NCI-H226 (cell line): Measurements from ENCODE around the gene ATRNL1.
"Not testable (repeated sequence)": the region's sequence is repeated elsewhere in the genome, so short reads cannot be mapped to it uniquely, and the experiment has no call there.

ENCODE experiments used
- DNase-seq: peaks from one replicate; pipeline ENCODE4 v3.0.0-alpha.2; 2015

Gene ATRNL1

DNA sequence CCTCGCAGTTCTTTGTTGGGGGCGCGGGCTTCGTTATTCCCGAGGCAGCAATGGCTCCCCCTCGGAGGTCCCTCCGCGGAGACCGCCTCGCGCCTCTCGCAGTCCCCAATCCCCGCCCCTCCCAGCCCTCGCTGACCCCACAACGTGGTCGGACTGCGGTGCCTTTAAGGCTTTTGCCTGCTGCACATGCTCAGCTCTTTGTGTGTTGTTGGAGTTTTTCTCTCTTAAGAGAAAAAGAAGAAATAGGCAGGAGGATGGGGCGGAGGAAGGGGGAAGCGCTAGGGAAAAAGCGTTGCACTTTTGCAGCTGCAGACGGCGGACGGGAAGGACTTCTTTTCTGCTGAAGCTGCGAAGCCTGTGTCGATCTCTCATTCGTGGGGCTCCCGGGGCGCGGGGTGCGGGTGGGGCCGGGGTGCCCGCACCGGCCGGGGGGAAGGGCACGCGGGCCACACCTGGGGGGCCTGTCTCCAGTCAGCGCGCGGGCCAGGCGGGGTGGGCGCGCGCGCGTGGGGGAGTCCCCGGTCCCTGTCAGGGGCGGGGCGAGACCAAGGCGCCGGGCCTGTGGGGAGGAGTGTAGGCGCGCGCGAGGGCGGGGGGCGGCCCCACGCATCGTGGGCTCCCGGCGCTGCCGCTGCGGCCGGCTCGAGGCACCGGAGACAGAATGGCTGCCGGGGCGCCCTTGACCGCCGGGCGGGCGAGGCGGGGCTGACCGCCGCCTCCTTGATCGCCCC lies 445 bp upstream of the ATRNL1 start:
- no peak for DNase-seq

DNA sequence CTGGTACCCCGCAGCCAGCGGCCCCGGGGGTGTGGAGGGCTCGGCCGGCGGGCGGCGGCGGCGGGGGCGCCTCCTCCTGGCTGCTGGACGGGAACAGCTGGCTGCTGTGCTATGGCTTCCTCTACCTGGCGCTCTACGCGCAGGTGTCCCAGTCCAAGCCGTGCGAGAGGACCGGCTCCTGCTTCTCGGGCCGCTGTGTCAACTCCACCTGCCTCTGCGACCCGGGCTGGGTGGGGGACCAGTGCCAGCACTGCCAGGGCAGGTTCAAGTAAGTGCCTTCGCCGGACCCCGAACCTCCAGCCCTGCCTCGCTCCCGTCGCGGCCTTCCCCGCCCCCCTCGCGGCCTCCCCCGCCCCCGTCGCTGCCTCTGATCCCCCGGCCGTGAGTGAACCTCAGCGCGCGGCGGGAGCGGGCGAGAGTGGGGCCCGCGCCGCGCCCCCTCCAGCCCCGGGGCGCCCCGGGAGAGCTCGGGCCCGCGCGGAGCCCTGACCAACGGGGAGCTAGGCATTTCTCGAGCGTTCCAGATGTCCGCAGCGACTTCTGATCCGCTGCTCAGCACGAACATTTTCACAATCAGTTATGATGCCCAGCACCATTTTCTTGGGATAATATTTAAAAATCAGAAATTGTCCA lies 727 bp downstream of the ATRNL1 start:
- no peak for DNase-seq

DNA sequence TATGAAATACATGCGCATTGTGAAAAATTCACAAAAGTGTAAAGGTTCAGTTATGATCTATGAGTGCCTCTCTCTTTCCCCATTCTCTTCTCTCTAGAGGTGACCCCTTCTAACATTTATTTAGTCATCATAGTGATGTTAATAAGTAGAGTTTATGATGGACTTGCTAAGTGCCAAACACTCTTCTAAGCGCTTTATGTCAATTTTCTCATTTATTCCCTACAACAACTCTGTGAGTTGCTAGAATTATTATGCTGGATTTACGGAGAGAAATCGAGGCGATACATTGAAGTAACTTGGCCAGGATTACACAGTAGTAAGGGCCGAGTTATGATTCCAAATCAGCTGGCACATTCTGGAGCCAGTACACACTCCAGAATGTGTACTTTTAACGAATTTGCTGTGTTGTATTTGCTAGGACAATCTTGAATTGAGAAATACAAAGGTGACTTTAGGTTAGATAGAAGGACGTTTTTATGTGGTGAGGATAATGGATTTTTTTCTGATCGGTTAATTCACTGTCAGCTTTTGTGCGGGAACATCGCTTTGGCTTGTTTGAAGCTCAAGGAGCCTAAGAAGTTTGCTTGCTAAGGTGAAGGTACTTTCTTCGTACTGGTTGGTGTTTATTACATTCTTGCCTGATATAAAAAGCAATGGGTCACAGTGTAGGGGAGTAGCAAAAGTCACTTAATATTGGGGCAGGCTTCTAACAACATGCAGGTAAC lies 1.4 kb downstream of the ATRNL1 start:
- DNase-seq: no peak

DNA sequence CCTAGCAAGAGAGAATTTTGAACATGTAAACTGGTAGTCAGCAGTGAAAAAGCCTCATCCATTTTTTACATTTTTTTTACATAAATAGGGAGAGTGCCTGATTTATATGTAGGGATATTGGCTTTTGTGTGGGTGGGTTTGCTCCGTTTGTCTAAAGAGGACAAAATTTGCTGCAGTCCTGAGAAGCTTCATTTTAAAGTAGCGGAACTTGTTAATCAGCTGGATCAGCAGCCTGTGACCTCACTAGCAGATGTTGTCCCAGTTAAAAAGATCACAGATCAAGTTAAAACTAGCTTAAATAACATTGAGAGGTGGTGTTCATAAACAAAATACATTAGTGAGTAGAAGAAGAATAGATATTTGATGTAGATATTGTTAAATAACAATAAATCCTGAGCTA lies 2.6 kb downstream of the ATRNL1 start:
- DNase-seq: no peak

DNA sequence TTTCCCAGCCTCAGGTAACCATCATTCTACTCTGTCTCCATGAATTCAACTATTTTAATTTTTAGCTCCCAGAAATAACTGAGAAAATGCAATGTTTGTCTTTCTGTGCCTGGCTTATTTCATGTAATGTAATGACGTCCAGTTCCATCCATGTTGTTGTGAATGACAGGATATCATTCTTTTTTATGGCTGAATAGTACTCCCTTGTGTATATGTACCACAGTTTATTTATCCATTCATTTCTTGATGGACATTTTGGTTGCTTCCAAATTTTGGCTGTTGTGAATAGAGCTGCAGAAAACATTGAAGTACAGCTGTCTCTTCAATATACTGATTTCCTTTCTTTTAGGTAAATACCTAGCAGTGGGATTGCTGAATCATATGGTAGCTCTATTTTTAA lies 10.5 kb downstream of the ATRNL1 start:
- DNase-seq: no peak

DNA sequence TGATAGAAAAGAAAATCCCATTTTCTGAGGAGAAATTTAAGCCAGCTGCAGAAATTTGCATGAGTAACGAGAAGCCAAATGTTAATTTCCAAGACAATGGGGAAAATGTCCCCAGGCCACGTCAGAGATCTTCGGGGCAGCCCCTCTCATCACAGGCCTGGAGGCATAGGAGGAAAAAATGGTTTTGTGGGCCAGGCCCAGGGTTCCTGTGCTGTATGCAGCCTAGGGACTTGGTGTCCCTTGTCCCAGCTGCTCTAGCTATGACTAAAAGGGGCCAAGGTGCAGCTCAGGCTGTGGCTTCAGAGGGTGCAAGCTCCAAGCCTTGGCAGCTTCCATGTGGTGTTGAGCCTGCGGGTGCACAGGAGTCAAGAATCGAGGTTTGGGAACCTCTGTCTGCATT lies 12.2 kb downstream of the ATRNL1 start:
- DNase-seq: not testable (repeated sequence)

DNA sequence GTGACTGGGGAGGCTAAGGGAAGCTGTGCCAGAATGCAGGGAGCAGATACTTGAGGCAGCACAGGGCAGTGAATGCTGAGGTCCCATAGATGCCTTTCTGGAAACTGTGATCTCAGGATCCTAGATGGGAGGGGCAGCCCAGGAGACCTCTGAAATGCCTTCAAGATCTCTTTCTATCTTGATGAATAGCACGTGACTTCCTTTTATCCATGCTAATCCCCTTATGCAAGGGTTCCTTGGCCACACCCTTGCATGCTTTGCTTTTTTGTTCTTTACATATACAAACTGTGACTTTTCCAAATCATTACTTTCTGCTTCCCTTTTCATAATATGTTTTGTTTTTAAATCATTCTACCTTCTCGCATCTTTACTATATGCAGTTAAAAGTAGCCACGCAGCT lies 14.7 kb downstream of the ATRNL1 start:
- no peak for DNase-seq

DNA sequence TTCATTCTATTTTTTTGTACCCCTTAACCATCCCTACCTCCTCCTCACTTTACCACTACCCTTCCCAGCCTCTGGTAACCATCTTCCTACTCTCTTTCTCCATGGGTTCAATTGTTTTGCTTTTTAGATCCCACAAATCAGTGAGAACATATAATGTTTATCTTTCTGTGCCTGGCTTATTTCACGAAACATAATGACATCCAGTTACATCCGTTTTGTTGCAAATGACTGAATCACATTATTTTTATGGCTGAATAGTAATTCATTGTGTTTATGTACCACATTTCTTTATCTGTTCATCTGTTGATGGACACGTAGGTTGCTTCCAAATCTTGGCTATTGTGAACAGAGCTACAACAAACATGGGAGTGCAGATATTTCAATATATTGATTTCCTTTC lies 24.1 kb downstream of the ATRNL1 start:
- DNase-seq: no peak

DNA sequence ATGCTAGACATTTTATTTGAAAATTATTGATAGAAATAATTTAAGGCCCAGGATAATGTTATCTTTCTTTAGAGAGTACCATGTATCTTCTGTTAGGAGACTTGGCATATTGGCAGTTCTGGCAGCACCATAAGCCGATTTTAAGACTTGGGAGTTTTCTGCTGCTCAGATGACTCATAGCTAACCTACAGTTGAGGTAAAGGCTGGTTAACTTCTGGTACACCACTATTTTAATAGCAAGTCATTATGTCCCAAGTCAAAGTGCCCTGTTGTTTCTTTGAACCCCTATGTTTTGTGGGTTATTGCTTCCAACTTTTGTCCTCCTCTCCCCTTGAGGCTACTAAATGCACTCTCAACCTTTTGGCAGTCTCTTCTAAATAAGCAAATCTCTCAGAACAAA lies 25.2 kb downstream of the ATRNL1 start:
- DNase-seq: no peak

DNA sequence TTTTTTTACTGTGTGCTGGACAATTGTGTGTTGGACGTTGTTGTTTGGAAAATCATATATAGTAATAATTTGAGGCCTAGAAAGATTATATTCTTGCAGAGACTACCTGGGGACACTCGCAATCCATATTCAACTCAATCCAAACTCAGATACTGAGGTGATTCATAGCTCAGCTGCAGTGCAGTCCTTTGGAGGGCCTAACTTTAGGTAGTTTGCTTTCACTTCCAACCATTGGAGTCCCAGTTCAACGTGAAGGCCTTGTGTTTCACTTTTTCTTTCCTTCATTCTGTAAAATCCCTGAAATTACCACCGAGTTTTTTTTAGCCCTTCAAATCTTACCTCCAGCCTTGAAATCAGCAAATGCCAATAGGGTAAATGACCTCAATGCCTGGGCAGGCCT lies 32.3 kb downstream of the ATRNL1 start:
- DNase-seq: no peak

DNA sequence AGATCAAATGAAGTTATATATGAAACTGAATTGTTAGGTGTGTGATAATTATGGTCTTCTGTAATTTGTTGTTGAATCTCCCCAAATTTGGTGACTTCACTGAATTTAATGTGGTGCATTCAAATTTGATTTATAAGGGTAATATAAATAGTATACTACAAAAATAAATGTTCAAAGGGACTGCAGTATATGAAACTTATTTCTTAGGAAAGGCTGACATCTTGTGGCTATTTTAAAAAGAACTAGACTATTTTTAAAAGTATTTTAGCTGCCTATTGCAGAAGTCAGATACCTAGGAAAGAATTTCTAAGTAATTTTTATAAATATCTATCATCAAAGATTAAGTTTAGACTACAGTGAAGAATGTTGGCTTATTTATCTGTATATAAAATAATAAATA lies 36.6 kb downstream of the ATRNL1 start:
- no peak for DNase-seq

DNA sequence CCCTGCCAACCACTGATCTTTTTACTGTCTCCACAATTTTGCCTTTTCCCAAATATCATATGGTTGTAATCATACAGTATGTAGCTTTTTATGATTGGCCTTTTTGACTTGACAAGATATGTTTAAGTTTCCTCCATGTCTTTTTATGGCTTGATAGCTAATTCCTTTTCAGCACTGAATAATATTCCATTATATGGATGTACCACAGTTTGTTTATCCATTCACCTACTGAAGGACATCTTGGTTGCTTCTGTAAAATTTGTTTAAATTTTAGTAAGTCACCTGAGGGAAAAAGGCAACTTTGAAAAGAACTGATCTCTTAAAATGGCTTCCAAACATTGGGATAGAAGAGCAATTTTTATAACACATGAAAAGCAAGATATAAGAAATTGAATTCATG lies 43.5 kb downstream of the ATRNL1 start:
- no peak for DNase-seq

DNA sequence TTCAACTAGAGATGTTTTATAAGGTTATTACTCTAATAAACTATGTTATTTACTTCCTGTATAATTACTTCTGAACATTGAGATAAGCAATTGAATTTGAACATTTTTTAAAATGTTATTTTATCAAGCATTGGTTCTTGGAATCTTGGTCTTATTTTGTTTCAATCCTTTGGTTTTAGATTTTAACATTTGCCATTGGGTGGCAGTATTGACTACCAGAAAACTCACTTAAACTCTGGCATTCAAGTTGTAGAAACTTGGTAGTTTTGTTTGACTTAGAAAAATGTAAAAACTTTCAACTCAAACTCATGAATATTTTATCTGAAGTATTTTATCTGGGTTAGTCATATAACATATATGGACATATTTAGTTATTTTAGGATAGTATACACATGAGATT lies 48.1 kb downstream of the ATRNL1 start:
- DNase-seq: no peak

DNA sequence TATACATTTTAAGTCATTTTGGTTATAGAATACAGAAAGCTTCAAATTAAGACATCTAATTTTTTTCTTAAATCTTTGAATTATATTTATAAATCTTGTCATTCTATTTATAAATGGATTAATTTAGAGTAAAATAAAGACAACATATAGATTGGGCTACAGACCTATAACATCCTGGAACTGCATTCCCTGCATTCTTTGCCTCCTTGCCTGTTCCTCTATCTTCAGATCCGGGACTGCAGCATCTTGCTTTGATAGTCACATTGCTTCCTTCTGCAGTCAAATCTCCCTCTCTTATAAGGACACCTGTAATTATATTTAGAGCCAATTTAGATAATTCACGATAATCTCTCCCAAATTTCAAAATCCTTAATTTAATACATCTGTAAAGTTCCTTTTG lies 64.2 kb downstream of the ATRNL1 start:
- DNase-seq: no peak

DNA sequence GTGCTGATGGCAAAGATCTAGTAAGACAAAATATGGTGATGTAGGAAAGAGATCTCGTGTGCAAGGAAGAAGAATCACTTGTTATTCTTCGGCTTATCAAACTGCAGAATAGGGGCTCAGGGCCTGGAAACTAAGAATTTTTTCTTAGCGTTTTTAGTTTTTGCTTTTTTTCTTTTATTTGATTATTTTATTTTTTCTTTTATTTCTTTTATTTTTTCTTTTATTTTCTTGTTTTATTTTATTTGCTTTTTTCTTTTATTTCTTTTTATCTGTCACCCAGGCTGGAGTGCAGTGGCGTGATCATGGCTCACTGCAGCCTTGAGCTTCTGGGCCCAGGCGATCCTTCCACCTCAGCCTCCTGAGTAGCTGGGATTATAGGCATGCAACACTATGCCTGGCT lies 70.0 kb downstream of the ATRNL1 start:
- DNase-seq: no peak

DNA sequence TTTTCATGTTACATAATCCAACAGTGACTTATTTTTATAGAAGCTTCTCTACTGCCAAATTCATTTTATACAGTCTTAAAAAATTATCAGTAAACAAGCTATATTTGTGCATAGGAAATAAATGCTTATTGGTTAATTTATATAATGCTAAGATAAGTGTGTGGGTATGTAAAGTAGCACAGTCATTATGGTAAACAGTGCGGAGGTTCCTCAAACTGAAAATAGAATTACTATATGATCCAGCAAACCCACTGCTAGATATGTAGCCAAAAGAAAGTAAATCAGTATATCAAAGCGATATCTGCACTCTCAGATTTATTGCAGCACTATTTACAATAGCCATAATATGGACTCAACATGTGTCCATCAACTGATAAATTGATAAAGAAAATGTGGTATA lies 71.1 kb downstream of the ATRNL1 start:
- no peak for DNase-seq

DNA sequence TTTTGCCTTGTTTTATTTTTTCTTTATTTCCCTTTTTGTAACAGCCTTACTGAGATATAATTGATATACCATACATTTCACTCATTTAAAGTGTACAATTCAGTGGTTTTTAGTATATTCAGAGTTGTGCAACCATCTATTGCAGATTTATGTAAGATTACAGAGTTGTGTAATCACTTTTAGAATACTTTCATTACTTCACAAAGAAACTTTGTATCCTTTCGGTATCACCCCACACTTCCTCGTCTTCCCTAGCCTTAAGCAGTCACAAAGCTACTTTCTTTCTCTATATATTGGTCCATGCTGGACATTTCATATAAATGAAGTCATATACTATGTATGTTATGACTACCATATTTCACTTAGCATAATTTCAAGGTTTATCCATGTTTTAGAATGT lies 74.6 kb downstream of the ATRNL1 start:
- no peak for DNase-seq

DNA sequence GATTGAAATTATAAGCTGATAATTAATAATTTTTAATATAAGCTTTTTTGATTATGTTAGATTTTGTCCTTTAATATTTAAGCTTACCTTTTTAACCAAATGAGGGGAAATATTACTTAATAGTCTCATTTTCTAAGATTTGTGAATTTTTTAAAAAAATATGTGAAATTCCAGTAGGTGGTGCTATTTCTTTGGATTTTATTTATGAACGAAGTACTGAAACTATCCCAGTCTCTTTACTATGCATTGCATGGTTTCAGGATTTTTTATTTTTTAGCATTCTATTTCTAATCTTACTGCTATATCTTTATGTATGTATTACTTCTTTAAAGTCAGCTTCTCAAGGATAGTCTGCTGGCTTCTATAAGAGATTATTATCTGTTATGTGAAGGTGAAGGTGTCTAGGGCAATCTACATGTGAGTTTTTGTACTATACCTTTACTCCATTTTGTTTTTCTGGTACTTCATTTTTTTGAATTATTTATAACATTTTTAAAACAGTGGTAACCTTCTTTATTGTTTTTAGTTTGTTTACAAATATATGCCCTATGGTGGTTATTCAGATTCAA lies 78.3 kb downstream of the ATRNL1 start:
- no peak for DNase-seq

DNA sequence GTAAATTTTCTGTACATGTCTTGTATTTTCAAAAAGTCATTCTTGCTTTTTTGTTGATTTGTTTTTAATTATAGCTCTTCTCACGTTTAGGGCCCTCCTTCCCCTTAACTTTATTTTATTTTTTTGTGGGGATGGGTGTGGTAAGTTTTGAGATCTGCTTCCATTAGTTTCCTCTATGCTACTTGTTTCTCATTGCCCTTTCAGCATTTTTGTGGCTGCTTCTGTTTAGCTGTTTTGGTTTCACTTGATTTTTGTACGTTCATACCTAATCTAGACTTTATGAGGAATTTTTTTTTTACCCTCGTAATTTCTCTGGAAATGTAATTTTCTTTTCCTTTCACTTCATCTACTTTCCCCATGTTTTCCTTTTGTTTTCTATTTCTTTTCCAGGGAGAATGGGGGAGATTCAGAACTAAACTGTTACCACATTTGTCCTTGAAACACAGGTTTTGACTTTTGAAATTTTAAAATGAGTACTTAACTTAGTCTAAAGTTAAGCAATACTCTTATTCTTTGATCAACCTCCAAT lies 80.8 kb downstream of the ATRNL1 start:
- DNase-seq: no peak

DNA sequence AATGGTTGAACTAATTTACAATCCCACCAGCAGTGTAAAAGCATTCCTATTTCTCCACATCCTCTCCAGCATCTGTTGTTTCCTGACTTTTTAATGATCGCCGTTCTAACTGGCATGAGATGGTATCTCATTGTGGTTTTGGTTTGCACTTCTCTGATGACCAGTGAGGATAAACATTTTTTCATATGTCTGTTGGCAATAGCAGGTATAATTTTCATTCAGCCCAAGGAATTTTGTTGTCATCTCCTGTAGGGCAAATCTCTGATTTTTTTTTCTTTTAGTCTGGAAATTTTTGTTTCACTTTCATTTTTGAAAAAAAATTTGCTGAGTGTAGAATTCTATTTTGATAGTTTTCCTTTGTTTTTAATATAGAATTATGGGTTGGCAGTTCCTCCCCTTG lies 114.1 kb downstream of the ATRNL1 start:
- DNase-seq: not testable (repeated sequence)

DNA sequence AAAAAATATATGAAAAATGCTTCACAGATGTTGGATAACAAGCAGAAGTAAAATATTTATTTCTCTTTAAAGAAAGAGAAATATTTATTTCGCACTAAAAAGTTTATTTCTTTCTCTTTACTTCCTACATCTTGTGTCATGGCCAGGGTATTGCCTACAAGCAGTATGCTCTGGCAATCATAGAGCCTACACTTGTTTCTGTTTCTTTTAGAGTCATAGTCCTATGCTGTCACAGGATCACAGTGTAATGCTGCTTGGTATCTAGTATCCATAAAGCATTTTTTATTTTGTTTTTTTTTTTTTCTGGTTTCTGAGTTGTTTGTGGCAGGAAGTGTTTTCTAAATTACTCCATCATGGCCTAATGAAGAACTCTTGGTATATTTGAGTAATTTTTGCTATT lies 116.0 kb downstream of the ATRNL1 start:
- DNase-seq: no peak

DNA sequence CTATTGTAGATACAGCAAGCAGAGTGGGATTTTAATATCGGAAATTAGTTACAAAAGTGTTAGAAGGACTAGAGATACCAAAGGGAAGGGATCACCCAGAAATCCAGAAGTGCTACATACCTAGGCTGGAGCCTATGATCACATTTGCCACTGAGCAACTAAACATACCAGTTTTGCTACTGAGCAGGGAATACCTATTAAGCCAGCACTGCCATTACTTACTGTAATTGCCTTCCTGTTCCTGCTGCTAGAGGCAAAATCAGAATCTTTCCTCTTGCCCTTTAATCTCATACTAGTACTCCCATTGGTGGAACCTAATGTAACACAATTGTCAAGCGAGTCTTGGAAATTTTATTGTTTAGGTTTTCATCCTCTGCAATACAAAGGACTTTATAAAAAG lies 121.7 kb downstream of the ATRNL1 start:
- no peak for DNase-seq

DNA sequence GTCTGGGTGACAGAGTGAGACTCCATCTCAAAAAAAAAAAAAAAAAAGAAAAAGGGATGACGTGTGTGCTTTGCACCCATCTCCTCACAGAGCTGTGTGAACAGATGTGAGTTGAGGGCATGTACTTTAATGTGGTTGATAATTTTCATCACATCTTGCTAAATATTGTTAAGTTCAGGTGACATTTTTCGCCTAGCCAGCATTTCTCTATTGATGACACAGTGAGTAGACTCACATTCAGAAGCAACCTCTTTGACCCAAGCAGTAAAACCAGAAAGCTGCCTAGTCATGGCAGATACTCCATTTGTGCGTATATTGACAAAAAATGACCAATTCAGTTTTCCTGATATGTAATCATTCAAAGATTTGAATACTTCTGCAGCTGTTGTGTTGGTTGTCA lies 126.0 kb downstream of the ATRNL1 start:
- DNase-seq: no peak

DNA sequence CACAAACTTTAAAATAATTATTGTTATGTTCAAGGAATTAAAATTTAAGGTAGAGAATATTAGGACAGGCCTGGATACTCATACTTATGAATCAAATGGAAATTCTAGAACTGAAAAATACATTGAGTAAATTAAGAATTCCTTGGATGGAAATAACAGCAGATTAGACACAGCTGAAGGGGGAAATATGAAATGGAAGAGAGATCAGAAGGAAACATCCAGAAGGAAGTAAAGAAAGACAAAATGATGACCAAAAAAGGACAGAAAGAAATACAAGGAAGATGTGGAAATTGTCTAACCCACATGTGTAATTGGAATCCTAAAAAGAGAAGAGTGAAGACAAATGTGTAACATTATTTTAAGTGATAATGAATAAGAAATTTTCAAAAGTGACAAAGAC lies 128.9 kb downstream of the ATRNL1 start:
- DNase-seq: no peak
